RWPE1 (cell line): ENCODE data around the gene EBP.

ENCODE experiments used
- CTCF ChIA-PET: fragments of 350-600 bp; sonication (Branson Sonifier 250); formaldehyde crosslinking; extraction: SDS; loops from one replicate; lab custom pipeline; 2021; lab: Yijun Ruan, JAX
- POLR2A ChIA-PET: fragments of 400-600 bp; formaldehyde crosslinking; extraction: SDS; loops from one replicate; lab custom pipeline; 2020; ENCODE audit warnings: antibody characterized with exemption; ENCODE audit not compliant: low non-redundant PET; lab: Yijun Ruan, JAX
- DNase-seq: peaks from one replicate; pipeline ENCODE4 v3.0.0; 2012; ENCODE audit warnings: low spot score
- H3K27ac ChIP-seq: fragments of 450-650 bp; 2 replicates; pipeline ENCODE4 v1.5.1; 2017
- CTCF ChIP-seq: fragments of 450-650 bp; conservative IDR thresholded peaks from 2 replicates; pipeline ENCODE4 v1.5.1; 2017; ENCODE audit warnings: low read depth, mild to moderate bottlenecking

EBP gene

GRCh38 chrX:48574270-48575266 lies 53.0 kb downstream of the EBP start, which contains the start of gene RBM3:
Gene RBM3 (plus strand): TSS chrX:48574484. CDS start chrX:48575181, 697 bp downstream.
- H3K27ac ChIP-seq, result peak within 1 kb of the TSS; percentile 89
- DNase-seq, result peak; percentile 89
- ChIA-PET POLR2A (interaction anchor here (1.0 to 1.4 kb wide), 2 partner anchors 24 to 35 kb away, joined by 3 to 4 read pairs; partner anchors contain the start of gene TBC1D25), CTCF (interaction anchor here (0.9 kb wide), 1 partner anchor 35 kb away, joined by 6 read pairs; the partner anchor contains the start of gene TBC1D25)
- TF ChIP-seq CTCF, result peak; percentile 33

- ChIA-PET POLR2A (no interaction called here), CTCF (no interaction called here)
- DNase-seq, result no peak
- no peak for TF ChIP-seq CTCF
- H3K27ac ChIP-seq, result peak overlapping the region; percentile 89
Measured at GRCh38 chrX:48575642-48576041, 54.0 kb downstream of the EBP start.

GRCh38 chrX:48576108-48576507 lies 54.5 kb downstream of the EBP start:
- H3K27ac ChIP-seq, result peak overlapping the region; percentile 89
- no peak for DNase-seq
- TF ChIP-seq CTCF, result no peak
- CTCF ChIA-PET, result no interaction called here
- POLR2A ChIA-PET, result no interaction called here
